Measurements from ENCODE around the gene NUDT16. TPM values are rescaled to one million over a fixed set of nuclear protein-coding genes. Genes with fewer than 3 reads are reported as not detected.

NUDT16 gene
- total and polyA plus RNA-seq, 2 donors (not counting 1 experiment from before 2014, with no cell fraction given) = 5.1 to 19.1 TPM

DNA sequence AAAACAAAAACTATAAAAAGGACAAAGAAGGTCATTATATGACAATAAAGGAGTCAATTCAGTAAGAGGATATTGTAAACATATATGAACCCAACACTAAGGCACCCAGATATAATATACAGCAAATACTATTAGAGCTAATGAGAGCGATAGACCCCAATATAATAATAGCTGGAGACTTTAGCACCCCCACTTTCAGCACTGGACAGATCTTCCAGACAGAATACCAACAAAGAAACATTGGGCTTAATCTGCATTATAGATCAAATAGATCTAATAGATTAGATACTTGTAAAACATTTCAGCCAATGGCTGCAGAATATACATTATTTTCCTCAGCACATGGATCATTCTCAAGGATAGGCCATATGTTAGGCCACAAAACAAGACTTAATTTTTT is 53.4 kb downstream of the NUDT16 start:
- ChIA-PET POLR2A (no interaction called here), CTCF (no interaction called here)
- Histone ChIP-seq H3K27ac (ENCODE audit: low read length in 2 of 2) (no peak overlapping the region), H3K4me2 (replicated peaks; ENCODE audit: low read depth, low read length, poor library complexity, severe bottlenecking) (no peak overlapping the region), H3K27me3 (replicated peaks in 1 of 4; ENCODE audit: control extremely low read depth in 1 of 4, control insufficient read depth in 3 of 4, insufficient read depth in 4 of 4, low read length in 3 of 4) (no peaks in the 10 kb centered on the region), H3K4me1 (ENCODE audit: control insufficient read depth in 2 of 2, insufficient read depth in 2 of 2, low read length in 2 of 2) (no peaks in the 10 kb centered on the region), H3K36me3 (replicated peaks in 1 of 2; ENCODE audit: control extremely low read depth in 1 of 2, control insufficient read depth in 1 of 2, extremely low read depth in 1 of 2, insufficient read depth in 2 of 2, low read length in 1 of 2) (no peaks in the 10 kb centered on the region), H3K79me2 (ENCODE audit: control insufficient read depth, insufficient read depth, low read length) (no peaks in the 10 kb centered on the region), H3K9ac (ENCODE audit: low read length) (no peak overlapping the region), H3K9me3 (ENCODE audit: control extremely low read depth in 1 of 3, control insufficient read depth in 2 of 3, insufficient read depth in 1 of 3, low read length in 2 of 3) (no peaks in the 10 kb centered on the region), H3K4me3 (ENCODE audit: control extremely low read depth in 1 of 5, extremely low read depth in 1 of 5, insufficient read depth in 1 of 5, low read depth in 2 of 5, low read length in 4 of 5) (no peak overlapping the region), H4K20me1 (ENCODE audit: control insufficient read depth, insufficient read depth, low read length, poor library complexity, severe bottlenecking) (no peaks in the 10 kb centered on the region), H2AFZ (ENCODE audit: insufficient read depth, low read depth, low read length, poor library complexity, severe bottlenecking) (no peak overlapping the region)
- Mint-ChIP-seq H3K4me3 (no peak overlapping the region), H3K27me3 (peaks cover 14% of the 10 kb centered on the region), H3K4me1 (no peaks in the 10 kb centered on the region), H3K27ac (no peak overlapping the region), H3K9me3 (ENCODE audit: insufficient read depth) (peaks cover 5% of the 10 kb centered on the region)
- intact Hi-C loops (cut with micrococcal nuclease) = no loop called here
- WGBS (ENCODE audit: insufficient coverage) = no CpG with 5 or more reads among the region's 1 CpG
- ATAC-seq (ENCODE audit: low read depth) (no peak), DNase-seq (no peak)
- TF ChIP-seq, protein P1, sequence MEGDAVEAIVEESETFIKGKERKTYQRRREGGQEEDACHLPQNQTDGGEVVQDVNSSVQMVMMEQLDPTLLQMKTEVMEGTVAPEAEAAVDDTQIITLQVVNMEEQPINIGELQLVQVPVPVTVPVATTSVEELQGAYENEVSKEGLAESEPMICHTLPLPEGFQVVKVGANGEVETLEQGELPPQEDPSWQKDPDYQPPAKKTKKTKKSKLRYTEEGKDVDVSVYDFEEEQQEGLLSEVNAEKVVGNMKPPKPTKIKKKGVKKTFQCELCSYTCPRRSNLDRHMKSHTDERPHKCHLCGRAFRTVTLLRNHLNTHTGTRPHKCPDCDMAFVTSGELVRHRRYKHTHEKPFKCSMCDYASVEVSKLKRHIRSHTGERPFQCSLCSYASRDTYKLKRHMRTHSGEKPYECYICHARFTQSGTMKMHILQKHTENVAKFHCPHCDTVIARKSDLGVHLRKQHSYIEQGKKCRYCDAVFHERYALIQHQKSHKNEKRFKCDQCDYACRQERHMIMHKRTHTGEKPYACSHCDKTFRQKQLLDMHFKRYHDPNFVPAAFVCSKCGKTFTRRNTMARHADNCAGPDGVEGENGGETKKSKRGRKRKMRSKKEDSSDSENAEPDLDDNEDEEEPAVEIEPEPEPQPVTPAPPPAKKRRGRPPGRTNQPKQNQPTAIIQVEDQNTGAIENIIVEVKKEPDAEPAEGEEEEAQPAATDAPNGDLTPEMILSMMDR (IDR thresholded peaks at IDR 0.05) = no peak
- TF ChIP-seq EZH2 (IDR thresholded peaks at IDR 0.05; ENCODE audit: borderline replicate concordance, insufficient read depth, low read depth, low read length, poor library complexity, severe bottlenecking) = no peak

Other genes with a start within 250 kb of the NUDT16 start
- gene MRPL3, start 121.2 kb downstream of the NUDT16 start, total RNA-seq = 40.9 and 50.1 TPM in 2 replicates
- 18.5 and 20.8 TPM in 2 replicates for gene MRPL3, start 121.2 kb downstream of the NUDT16 start, polyA plus RNA-seq

Data from B cell (primary cell).